PC-3 (cell line): ENCODE data around the gene PRKN. TPM values are rescaled to one million over a fixed set of nuclear protein-coding genes. Genes with fewer than 3 reads are reported as not detected.

Experiments
- ATAC-seq: fragments of 200-7000 bp; cut with Tn5 transposase; 2 replicates; pipeline ENCODE4 v1.9.1; 2020; ENCODE audit warnings: mild to moderate bottlenecking, moderate library complexity
- BruUV-seq: library from RNA; stranded (reverse); fragments of 400-500 nt; replicated peaks from 2 replicates; lab custom pipeline; 2021; lab: Mats Ljungman, UMichigan
- CTCF ChIA-PET: fragments of 300-600 bp; sonication (Branson Sonifier 250); formaldehyde crosslinking; loops from one replicate; lab custom pipeline; 2022; ENCODE audit warnings: antibody characterized with exemption; lab: Charles Lee
- POLR2A ChIA-PET: fragments of 300-600 bp; sonication (Branson Sonifier 250); formaldehyde crosslinking; loops from one replicate; lab custom pipeline; 2022; ENCODE audit warnings: antibody characterized with exemption; ENCODE audit not compliant: unreplicated experiment; lab: Charles Lee
- DNase-seq: peaks from one replicate; pipeline ENCODE4 v3.0.0-alpha.2; 2015
- H2AFZ ChIP-seq: fragments of 300-600 bp; sonication (generic); 2 replicates; pipeline ENCODE4 v1.6.0; 2016; ENCODE audit warnings: antibody characterized with exemption, low read length
- H3F3A ChIP-seq: fragments of 300-600 bp; sonication (generic); one replicate; pipeline ENCODE4 v1.6.0; 2017; ENCODE audit warnings: antibody characterized with exemption, low read length, control low read depth, mild to moderate bottlenecking; ENCODE audit not compliant: unreplicated experiment
- H3K27ac ChIP-seq: fragments of 300-600 bp; sonication (generic); 2 replicates; pipeline ENCODE4 v1.5.1; 2016; ENCODE audit warnings: mild to moderate bottlenecking, low read length
- H3K27me3 ChIP-seq: fragments of 300-600 bp; sonication (generic); 2 replicates; pipeline ENCODE4 v1.6.1; 2016; ENCODE audit warnings: low read length, mixed read lengths
- H3K36me3 ChIP-seq: fragments of 300-600 bp; sonication (generic); 2 replicates; pipeline ENCODE4 v1.6.1; 2016; ENCODE audit warnings: low read depth, mixed run types, low read length, mixed read lengths
- H3K4me1 ChIP-seq: fragments of 300-600 bp; sonication (generic); 2 replicates; pipeline ENCODE4 v1.5.1; 2016; ENCODE audit warnings: low read length; ENCODE audit not compliant: insufficient read depth
- H3K4me2 ChIP-seq: fragments of 300-600 bp; sonication (generic); 2 replicates; pipeline ENCODE4 v1.6.0; 2016; ENCODE audit warnings: low read length
- H3K4me3 ChIP-seq: fragments of 300-600 bp; sonication (generic); 2 replicates; pipeline ENCODE4 v1.5.1; 2016; ENCODE audit warnings: mild to moderate bottlenecking, low read length, mixed read lengths
- H3K79me2 ChIP-seq: fragments of 300-600 bp; sonication (generic); 2 replicates; pipeline ENCODE4 v1.6.1; 2017; ENCODE audit warnings: low read length, mixed read lengths
- H3K9ac ChIP-seq: fragments of 300-600 bp; sonication (generic); 2 replicates; pipeline ENCODE4 v1.6.0; 2016; ENCODE audit warnings: mild to moderate bottlenecking, low read length
- H3K9me2 ChIP-seq: fragments of 300-600 bp; sonication (generic); replicated peaks from 2 replicates; pipeline ENCODE4 v1.6.1; 2016; ENCODE audit warnings: mixed run types, low read length, mixed read lengths
- H3K9me3 ChIP-seq: fragments of 300-600 bp; sonication (generic); 2 replicates; pipeline ENCODE4 v1.6.1; 2016; ENCODE audit warnings: low read length, mixed read lengths
- H4K20me1 ChIP-seq: fragments of 300-600 bp; sonication (generic); 2 replicates; pipeline ENCODE4 v1.6.1; 2016; ENCODE audit warnings: low read length, mixed read lengths
- CTCF ChIP-seq: fragments of 300-600 bp; sonication (generic); conservative IDR thresholded peaks from 2 replicates; pipeline ENCODE4 v1.5.1; 2017; ENCODE audit warnings: antibody characterized with exemption, low read depth, mild to moderate bottlenecking, low read length
- EZH2 ChIP-seq: fragments of 300-600 bp; sonication (generic); IDR thresholded peaks from one replicate; pipeline ENCODE4 v1.6.1; 2017; ENCODE audit warnings: antibody characterized with exemption, mild to moderate bottlenecking, low read length; ENCODE audit not compliant: unreplicated experiment
- EZH2phosphoT487 ChIP-seq: fragments of 300-600 bp; sonication (generic); IDR thresholded peaks from 2 replicates; pipeline ENCODE4 v1.6.1; 2018; ENCODE audit warnings: mild to moderate bottlenecking, antibody characterized with exemption, low read length, borderline replicate concordance
- intact Hi-C: fragments of 100-400 bp; cut with micrococcal nuclease; formaldehyde crosslinking; loops from 2 replicates; pipeline ENCODE4 v1.9.0; 2023
- total RNA-seq: library from RNA; depleted of rRNA; stranded (reverse); fragments of >200 nt; gene quantifications from 2 replicates; pipeline ENCODE4 v1.2.3, GENCODE V29; 2014

PRKN gene
- total RNA-seq, 1 experiment from 2014 or later = not detected

GRCh38 chr6:161453558-161453957 is 1274.0 kb downstream of the PRKN start:
- ATAC-seq (no peak), DNase-seq (no peak)
- no peaks in the 10 kb centered on the region for H4K20me1 ChIP-seq
- no peaks in the 10 kb centered on the region for H3F3A ChIP-seq
- H3K9ac ChIP-seq = no peak overlapping the region
- POLR2A ChIA-PET = no interaction called here
- no peaks in the 10 kb centered on the region for H3K79me2 ChIP-seq
- no peak overlapping the region for H3K4me3 ChIP-seq
- H3K4me2 ChIP-seq = no peak overlapping the region
- H2AFZ ChIP-seq = no peak overlapping the region
- H3K36me3 ChIP-seq = no peaks in the 10 kb centered on the region
- no TSS peak for BruUV-seq
- intact Hi-C loops = no loop called here
- no peaks in the 10 kb centered on the region for H3K9me2 ChIP-seq
- TF ChIP-seq CTCF (no peak), EZH2phosphoT487 (no peak), EZH2 (no peak)
- H3K9me3 ChIP-seq = no peaks in the 10 kb centered on the region
- no peak overlapping the region for H3K27ac ChIP-seq
- CTCF ChIA-PET = no interaction called here
- H3K27me3 ChIP-seq = no peaks in the 10 kb centered on the region
- no peaks in the 10 kb centered on the region for H3K4me1 ChIP-seq

- Histone ChIP-seq H3K9me3 (no peaks in the 10 kb centered on the region), H3F3A (no peaks in the 10 kb centered on the region), H3K4me2 (no peak overlapping the region), H3K36me3 (no peaks in the 10 kb centered on the region), H3K4me1 (no peaks in the 10 kb centered on the region), H3K9ac (no peak overlapping the region), H3K4me3 (no peak overlapping the region), H3K79me2 (no peaks in the 10 kb centered on the region), H2AFZ (no peak overlapping the region), H3K9me2 (no peaks in the 10 kb centered on the region), H3K27me3 (no peaks in the 10 kb centered on the region), H3K27ac (no peak overlapping the region), H4K20me1 (no peaks in the 10 kb centered on the region)
- ATAC-seq (no peak), DNase-seq (no peak)
- ChIA-PET CTCF (no interaction called here), POLR2A (interaction anchor here (0.5 kb wide), 1 partner anchor 29 kb away, joined by 3 read pairs; no protein-coding TSS in a partner anchor)
- no TSS peak for BruUV-seq
- intact Hi-C loops = no loop called here
- no peak for TF ChIP-seq CTCF
- TF ChIP-seq EZH2 = no peak
- no peak for TF ChIP-seq EZH2phosphoT487
Observed at GRCh38 chr6:161452241-161452640, 1275.3 kb downstream of the PRKN start.

- TF ChIP-seq CTCF = no peak
- no peak for TF ChIP-seq EZH2
- TF ChIP-seq EZH2phosphoT487 = no peak
- intact Hi-C loops = no loop called here
- Histone ChIP-seq H4K20me1 (no peaks in the 10 kb centered on the region), H3K27ac (no peak overlapping the region), H2AFZ (no peak overlapping the region), H3K9ac (no peak overlapping the region), H3K4me3 (no peak overlapping the region), H3K36me3 (no peaks in the 10 kb centered on the region), H3K9me2 (no peaks in the 10 kb centered on the region), H3K4me2 (no peak overlapping the region), H3K9me3 (no peaks in the 10 kb centered on the region), H3K79me2 (no peaks in the 10 kb centered on the region), H3F3A (no peaks in the 10 kb centered on the region), H3K4me1 (no peaks in the 10 kb centered on the region), H3K27me3 (no peaks in the 10 kb centered on the region)
- DNase-seq (no peak), ATAC-seq (no peak)
- no TSS peak for BruUV-seq
- ChIA-PET CTCF (no interaction called here), POLR2A (no interaction called here)
Observed at GRCh38 chr6:161449521-161449920, 1278.0 kb downstream of the PRKN start.
